NCI-H2029 treated with DMSO at 0.1 percent for 48 hours (cell line): ENCODE measurements around the gene GGT6.

Experiments used
- DNase-seq: peaks from one replicate; lab custom pipeline; 2025; lab: John Stamatoyannopoulos, UW

The GGT6 gene

DNA sequence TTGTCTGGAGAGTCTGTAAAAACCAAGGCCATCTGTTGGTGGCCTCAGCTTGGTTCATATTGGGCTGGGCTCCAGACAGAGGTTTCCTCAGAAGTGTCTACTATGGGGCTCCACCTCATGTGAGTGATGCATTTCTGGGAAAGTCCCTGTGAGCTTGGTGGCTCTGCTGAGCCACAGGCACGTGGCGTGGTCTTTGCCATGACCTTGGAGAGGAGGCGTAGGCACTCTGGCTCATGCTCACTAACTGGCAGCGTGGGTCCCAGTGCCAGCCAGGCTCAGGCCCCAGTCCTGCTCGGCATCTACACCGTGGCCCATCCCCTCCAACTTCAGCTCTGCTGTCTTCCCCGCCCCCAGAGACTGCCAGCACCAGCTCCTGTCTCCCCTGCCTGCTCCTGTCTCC, 13.3 kb upstream of the GGT6 start:
- no peak for DNase-seq

DNA sequence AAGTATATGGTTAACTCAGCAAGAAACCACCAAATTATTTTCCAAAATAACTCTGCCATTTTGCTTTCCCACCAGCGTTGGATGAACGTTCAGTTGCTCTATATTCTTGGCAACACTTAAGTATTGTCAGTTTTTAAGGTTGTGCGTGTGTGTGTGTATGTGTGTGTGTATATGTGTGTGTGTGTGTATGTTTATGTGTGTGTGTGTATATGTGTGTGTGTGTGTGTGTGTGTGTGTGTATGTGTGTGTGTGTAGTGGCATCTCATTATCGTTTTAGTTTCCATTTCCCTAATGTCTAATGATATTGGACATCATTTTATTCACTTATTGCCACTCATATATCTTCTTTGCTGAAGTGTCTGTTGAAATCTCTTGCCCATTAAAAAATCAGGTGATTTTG, 12.7 kb upstream of the GGT6 start:
- DNase-seq: no peak

DNA sequence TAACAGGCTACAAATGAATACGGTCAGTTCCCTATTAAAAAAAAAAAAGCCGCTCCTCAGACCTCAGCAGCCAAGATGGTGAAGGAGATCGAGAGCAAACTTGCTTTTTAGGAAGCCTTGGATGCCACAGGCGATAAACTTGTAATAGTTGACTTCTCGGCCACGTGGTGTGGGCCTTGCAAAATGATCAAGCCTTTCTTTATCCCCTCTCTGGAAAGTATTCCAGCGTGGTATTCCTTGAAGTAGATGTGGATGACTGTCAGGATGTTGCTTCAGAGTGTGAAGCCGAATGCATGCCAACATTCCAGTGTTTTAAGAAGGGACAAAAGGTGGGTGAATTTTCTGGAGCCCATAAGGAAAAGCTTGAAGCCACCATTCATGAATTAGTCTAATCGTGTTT, 11.8 kb upstream of the GGT6 start:
- no peak for DNase-seq

DNA sequence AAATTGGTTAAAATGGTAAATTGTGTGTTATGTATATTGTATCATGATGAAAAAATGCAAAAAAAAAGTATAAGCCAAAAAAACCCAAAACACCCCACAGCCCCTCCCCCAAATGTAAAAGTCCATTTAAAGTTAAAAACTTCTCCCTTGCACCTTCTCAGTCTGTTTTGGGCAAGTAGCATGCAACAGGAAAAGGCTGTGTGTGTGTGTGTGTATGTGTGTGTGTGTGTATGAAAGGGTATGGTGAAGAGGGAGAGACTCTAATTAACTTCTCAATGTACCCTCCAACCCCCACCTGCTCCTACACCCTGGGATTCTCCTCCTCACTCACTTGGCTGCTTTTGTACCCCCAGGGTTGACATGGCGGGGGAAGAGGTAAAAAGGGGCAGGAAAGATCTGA, 9.2 kb upstream of the GGT6 start:
- DNase-seq: no peak

DNA sequence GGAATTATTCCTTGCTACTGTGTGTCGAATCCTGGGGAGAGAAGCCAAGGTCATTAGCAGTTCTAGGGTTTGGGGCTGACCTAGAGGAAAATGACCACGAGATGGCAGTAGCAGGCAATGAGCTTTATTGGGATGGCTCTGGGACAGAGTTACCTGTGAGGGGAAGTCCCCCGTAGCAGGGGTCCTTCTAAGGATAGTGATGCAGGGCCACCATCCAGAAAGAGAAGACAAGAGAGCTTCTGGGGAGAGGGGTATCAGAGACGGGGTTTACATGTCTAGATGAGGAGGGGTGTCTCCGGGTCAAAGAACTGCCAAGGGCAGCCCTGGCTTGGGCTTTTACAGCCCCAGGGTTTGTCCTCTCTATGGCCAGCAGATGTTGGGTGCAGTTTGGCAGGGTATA, 6.4 kb upstream of the GGT6 start:
- peak; percentile 13 for DNase-seq

DNA sequence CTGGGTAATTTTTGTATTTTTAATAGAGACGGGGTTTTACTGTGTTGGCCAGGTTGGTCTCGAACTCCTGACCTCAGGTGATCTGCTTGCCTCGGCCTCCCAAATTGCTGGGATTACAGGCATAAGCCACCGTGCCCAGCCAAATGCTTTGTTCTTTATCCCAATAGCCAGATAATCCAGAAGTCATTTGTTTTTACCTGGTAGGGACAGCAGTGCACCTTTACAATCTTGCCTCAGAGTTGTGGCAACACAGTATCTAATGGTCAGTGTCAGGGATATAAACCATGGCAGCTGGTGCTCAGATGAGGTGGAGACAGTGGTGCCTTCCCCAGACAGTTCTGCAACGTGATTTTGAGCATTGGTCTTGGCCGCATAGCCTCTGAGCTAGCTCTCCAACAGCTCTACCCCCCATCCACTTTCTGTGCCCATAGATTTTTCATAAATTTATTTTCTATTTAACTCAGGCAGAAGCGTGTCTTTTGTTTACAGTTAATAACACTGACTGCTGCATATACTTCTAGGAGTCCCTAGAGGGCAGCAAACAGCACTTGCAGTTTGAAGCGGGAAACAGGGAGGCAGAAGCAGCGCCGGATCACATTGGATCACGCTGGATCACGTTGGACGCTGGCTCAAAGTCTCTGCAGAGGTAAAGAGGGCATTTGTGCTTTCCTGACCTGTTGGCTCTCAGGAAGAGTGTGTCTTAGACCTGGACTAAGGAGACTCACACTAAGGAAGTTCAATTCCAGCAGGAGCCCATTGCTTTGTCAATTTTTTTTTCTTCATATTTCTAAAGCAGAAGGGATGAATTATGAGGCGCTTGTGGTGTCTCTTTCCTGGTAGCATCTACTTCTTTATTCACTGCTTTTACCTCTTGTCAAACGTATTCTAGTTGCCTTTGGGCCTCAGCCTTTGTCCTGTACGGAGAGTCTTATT, 5.1 kb upstream of the GGT6 start:
- peak; percentile 14 for DNase-seq

DNA sequence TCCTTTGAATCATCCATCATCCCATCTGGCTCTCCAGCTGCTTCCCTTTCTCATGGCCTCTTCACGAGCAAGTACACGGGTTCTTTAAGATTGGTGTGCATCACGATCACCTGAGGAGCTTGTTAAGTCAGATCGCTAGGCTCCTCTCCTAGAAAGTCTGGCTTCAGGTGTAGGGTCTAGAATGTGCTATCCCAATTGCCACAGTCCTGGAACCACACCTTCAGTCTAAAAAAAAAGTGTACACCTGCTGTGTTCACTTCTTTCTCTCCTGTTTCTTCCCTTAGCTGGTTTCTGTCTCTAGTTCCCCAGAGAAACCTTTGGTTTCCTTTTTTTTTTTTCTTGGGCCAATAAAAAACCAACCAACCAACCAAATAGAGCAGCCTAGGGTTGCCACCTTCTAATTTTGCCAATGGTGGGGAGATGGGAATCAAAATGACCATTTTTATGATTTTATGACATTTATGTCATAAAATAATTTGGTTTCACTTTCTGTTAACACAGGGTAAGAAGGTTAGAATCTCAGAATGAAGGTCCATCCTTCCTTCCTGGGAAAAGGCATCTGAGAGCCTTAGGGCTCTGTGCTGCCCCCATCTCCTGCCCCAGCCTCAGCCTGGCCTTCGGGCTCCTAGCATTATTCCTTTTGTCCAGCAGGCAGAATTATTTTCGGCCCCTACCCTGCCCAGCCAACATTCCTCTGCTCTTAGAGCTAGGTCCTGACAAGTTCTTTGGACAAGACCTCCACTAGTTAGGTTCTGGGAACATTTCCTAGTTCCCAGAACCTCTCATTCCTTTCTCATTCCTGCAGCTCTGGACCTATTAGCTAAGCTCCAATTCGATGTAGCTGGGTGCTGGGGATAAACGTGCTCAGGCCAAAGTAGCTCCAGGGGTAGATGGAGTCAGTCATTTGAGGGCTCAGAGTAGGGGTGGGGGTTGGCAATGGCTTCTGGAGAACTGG, 1.9 kb upstream of the GGT6 start:
- no peak for DNase-seq

DNA sequence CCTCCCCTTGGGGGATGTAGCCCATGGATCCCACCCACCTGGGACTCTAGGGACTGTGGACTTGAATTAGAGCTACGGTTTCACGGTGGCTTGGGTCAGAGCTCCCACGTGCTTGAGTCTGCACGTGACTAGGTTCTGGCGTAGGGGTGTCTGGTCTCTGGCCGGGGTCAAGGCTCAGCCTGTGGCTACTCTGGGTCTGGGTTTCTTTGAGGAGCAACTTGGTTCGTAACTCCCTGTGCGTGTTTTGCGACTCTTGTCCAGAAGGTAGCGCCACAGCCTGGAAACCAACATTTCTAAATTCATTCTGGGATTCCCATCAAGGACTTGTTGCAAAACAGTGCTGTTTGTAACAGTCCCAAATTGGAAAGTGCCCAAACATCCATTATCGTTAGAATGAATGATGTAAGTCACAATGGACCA, 470 bp upstream of the GGT6 start:
- no peak for DNase-seq

DNA sequence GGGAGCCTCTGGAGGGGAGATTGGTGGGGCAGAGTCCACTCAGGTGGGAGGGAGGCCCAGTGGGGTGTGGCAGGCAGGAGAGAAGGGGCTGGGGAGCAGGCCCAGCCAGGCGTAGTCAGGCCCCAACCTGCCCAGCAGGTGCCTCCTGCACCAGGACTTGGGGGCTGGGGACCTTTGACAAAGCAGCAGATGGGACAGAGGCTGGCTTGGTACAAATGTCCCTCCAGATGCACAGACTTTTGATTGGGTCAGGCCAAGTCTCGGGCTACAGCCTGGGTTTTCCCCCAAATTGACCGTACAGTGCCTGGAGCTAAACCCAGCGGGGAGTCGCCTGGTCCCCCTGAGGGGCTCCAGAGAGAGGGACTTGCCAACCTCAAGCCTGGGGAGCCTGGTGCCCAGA, 411 bp downstream of the GGT6 start:
- DNase-seq: no peak

DNA sequence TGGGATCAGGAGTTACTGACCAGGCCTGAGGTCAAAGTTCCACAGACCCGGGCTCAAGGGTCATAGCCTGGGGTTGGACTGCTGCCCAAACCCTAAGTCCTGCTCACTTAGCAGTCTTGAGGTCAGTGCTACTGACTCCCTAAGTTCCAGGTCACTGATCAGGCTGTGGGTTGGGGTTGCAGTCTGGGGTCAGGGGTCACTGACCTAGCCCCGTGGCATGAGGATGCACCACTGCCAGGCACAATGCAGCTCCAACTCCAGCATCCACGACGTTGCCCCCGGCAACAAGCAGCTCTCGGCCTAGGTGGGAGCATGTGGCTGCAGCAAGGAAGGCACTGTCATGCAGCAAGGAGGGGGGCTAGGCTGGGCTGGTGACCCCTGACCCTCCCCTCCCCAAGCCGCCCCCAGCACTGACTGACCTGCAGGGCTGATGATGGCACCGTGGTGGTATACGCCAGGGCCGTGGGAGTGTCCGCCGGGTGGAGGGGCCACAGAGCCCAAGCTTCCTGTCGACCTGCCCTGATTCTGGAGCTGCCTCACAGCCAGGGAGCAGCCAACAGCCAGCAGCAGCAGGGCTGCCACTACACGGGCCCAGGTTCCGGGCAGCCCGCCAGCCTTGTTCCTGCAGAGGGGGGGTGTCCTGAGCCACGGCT, 1.1 kb downstream of the GGT6 start:
- DNase-seq: no peak

DNA sequence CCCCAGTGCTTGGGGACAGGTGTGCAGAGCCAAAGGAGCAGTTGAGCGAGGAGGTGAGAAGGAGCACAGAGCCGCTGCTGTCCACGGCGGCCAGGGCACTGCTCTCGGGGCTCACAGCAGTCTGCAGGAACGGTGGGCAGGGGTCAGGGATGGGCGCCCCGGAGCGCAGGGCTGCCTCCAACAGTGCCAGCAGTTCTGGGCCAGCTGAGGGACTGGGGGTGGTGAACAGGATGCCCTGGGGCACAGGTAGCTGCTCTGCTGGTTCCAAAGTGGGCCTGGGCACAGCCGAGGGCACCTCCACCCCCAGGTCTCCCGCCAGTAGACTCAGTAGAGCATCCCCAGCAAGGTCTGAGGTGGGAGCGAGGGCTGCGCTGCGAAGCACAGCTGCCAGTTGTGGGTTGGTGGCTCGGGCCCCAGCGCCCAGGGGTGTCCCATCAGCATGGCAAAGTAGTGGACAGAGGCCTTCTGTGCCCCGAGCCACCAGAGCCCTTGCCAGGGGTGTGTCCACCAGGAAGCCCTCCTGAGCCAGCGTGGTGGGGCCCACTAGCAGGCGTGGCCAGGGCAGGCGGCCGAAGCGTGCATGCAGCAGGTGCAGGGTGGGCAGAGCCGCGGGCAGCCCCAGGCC, 1.9 kb downstream of the GGT6 start:
- no peak for DNase-seq

DNA sequence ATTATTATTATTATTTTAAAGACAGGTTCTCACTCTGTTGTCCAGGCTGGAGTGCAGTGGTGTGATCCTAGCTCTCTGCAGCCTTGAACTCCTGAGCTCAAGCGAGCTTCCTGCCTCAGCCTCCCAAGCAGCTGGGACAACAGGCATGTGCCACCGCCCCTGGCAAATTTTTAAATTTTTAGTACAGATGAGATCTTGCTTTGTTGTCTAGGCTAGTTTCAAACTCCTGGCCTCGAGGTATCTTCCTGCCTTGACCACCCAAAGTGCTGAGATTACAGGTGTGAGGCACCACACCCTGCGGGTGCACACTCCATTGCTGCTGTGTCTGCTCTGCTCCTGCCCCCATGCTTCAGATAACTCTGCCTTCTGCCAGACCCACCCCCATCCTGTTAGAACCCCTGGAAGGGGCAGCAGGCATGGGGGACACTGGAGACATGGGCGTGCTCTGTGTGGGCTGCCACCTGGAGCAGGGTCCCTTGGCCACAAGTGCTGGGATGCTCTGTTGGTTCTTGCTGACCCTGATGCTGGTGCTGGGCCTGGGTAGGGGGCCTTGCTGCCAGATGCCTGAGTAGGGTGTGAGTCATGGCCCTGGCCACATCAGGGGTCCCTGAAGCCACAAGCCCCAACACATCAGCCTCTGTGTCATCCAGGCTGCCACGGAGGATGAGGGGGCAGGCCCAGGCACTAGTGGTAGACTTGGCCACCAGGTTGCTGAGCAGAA, 2.6 kb downstream of the GGT6 start:
- DNase-seq: no peak

DNA sequence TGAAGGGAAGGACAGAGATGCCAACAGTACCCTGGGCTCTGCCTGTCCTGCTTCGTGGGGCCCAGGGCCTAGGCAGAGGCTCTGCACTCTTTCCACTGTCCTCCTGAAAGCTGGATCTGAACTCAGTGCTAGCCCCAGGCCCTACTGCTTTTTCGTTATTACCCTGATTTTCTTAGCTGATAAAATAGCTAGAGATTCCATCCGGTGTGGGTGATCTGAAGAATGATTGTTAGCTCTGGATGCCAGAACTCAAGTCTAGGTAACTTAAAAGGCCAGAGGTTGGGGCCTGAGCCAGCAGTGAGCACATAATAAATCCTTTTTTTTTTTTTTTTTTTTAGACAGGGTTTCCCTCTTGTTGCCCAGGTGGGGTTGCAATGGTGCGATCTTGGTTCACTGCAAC, 3.4 kb downstream of the GGT6 start:
- DNase-seq: no peak

DNA sequence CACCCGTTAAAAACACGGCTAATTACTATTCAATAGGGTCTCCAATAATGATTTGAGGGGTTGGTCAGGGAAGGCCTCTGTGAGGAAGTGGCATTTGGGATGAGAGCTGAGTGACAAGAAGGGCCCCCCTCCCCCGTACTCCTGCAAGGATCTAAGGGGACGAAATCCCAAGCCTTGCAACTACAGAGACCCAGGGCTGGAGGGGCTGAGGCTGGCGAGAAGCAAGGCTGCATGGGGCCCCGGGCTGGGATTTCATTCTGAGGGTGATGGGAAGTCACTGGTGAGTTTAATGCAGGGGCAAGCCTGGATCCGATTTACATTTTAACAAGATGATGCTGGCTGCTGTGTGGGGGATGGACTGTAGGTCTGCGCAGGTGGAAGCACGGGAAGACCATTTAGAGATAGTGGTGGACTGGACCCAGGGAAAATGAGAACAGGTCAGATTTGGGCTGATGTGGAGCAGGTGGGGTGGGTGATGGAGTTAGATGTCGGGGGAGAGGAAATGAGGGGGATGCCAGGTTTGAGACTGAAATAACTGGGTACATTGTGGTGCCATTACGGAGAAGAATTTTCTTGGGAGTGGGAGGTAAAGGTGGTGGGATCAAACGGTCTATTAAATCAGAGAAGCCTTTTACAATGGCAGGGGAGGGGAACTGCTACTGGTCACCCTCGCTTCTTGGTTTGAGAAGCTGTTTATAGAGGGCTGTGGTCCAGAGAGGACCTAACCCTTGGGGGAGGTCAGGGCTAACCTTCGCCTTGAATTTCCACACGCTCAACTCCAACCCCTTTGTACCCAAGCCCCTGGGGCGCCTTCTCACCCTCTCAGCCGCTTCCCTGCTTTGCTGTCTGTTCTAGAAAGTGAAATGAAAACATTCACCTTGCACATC, 4.3 kb downstream of the GGT6 start:
- no peak for DNase-seq

DNA sequence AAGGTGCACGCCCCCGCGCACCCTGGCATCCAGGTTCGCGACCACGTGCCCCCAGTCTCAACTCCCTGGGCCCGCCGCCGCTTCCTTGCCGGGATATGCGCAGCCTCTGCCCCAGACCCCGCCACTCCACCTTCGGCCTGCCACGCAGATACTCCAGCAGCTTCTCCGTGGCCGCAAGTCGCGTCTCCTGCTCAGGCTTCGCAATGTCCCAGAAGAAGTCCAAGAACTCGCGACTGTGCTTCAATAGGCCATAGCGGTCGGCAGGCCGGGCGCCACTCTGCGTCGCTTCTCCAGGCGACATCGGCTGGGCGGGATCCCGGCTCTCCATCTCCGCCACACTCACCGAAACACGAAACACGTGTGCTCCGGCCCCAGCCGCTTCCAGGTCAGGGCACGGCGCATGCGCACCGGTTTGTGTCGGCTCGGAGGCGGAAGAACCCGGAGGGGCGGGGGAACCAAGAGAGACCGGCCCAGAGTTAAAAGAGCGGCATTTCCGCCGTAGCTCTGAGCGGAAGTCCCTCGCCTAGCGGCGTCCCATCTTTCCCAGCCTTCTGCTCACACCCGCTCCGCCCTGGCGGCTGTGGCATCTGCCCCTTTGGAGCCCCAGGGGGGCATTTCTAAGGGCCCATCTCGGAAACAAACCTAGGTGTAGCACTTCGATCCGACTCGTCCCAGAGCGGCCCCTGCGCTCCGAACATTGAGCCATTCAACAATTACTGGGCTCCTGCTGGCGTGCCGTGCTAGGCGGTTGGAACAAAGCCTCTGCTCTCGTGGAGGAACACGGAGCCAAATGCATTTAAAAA, 5.2 kb downstream of the GGT6 start, which contains the start of gene MYBBP1A:
TSS of gene MYBBP1A (minus strand) at position 388 of the 803 bp plus-strand sequence. CDS start at position 328, 60 bp downstream.
- peak; percentile 73 for DNase-seq

DNA sequence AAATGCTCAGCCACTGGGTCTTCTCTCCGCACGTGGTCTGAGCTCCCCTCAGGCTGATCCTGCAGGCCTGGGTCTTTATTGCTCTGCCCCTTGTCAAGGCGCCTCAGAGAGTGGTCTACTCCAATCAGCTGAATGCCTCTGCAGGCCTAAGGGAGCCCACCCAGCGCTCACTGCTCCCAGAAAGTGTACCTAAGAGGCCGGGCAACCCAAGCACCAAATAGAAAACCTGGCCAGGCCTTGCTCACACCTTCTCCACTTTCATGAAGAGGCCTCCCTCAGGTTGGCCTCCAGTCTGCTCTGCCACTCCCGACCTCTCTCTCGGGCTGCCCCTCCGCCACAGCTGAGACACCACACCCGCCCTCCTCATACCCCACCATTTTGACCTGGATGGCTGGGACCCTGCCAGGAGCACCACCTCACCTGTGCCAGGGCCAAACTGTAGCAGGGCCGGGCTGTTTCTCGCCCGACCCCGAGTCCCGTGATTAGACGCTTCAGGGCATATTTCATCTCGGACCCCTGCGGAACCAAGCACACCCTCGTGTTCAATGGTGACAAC, 5.9 kb downstream of the GGT6 start:
- no peak for DNase-seq

DNA sequence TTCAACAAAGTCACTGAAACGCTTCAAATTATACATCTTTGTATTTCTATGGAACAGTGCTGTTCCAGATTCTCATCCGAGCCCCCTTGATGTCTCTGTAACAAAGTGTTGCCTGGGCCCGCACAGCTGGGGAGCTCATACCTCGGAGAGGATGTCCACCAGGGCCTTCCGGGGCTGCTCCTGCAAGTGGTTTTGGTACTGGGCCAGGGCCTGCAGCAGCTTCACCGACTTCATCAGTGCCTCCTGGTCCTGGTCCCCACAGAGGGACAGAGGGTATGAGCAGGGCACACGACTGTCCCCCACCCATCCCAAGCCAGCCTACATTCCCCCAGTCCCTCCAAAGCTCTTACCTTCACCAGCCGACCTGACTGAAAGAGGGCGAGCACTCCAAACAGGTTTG, 6.7 kb downstream of the GGT6 start:
- DNase-seq: no peak

DNA sequence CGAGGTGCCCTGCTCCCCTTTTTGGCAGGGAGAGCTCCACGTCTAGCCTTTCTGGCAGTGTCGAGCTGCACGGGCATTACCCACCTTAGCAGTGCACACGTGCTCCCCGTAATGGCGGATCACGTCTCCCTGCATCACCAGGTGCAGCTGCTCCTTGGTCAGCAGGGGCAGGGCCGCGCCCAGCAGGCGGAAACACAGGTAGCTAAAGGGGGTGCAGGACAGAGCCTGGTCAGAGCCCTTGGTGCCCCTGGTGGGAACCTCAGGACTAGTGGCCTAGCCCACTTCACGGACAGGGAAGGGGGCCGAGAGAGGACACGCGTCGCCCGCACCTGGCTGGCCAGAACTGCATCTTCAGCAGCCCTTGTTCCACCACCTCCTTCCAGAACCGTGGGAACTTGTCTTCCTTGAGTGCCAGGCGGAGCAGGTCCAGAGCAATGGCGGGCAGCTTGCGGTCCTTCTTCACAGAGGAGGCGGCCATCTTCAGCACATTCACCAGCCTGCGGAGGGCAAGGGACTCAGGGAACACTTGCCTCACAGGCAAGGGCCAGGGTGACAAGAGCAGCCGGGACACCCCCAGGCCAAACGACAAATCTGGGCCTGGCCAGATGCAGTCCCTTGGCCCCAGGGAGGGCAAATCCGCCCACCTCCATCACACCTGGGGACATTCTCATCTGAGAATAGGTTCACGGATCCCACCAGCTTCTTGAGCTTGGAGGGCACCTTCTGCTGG, 8.4 kb downstream of the GGT6 start:
- no peak for DNase-seq
